Measurements from ENCODE around the gene PISD.

- TF ChIP-seq POLR2A (conservative IDR thresholded peaks at IDR 0.05), result no peak
- TF ChIP-seq SP1 (CRISPR knock-in tag; IDR thresholded peaks at IDR 0.05), result no peak
Measured at GRCh38 chr22:31646186-31647019, 15.6 kb downstream of the PISD start.
